DND-41 (cell line): ENCODE results near the gene ZMYND12.
"Not testable (repeated sequence)": the region's sequence is repeated elsewhere in the genome, so short reads cannot be mapped to it uniquely, and the experiment has no call there.

Source experiments
- EZH2 ChIP-seq: IDR thresholded peaks from 3 replicates; pipeline ENCODE4 v1.6.1; 2012; ENCODE audit warnings: borderline replicate concordance, low read depth, mild to moderate bottlenecking, moderate library complexity, low read length, inconsistent platforms; ENCODE audit not compliant: severe bottlenecking
- TF ChIP-seq, protein P1 (sequence below): IDR thresholded peaks from 2 replicates; pipeline ENCODE4 v1.5.1; 2012; ENCODE audit warnings: borderline replicate concordance, low read length, moderate library complexity, mild to moderate bottlenecking; ENCODE audit not compliant: poor library complexity, severe bottlenecking; ENCODE audit errors: extremely low read depth

DNA sequence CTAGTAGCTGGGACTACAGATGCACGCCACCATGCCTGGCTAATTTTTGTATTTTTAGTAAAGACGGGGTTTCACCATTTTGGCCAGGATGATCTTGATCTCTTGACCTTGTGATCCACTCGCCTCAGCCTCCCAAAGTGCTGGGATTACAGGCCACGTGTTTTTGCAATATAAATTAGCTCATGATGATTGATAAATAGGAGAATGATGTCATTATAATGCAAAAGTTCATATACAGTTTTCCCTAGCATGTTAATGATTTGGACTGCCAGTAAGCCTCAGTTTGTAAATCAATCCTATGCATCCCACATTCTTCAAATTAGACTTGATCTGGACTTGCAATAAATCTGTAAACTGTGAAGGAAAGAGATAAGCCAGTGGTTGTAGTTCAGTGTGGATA lies 21.5 kb upstream of the ZMYND12 start:
- TF ChIP-seq, protein P1, sequence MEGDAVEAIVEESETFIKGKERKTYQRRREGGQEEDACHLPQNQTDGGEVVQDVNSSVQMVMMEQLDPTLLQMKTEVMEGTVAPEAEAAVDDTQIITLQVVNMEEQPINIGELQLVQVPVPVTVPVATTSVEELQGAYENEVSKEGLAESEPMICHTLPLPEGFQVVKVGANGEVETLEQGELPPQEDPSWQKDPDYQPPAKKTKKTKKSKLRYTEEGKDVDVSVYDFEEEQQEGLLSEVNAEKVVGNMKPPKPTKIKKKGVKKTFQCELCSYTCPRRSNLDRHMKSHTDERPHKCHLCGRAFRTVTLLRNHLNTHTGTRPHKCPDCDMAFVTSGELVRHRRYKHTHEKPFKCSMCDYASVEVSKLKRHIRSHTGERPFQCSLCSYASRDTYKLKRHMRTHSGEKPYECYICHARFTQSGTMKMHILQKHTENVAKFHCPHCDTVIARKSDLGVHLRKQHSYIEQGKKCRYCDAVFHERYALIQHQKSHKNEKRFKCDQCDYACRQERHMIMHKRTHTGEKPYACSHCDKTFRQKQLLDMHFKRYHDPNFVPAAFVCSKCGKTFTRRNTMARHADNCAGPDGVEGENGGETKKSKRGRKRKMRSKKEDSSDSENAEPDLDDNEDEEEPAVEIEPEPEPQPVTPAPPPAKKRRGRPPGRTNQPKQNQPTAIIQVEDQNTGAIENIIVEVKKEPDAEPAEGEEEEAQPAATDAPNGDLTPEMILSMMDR, result not testable (repeated sequence)
- not testable (repeated sequence) for TF ChIP-seq EZH2
